ENCODE data around the gene CYP20A1.
A peak's percentile ranks its signal among the peaks of the same experiment; 100 is the strongest.

DNA sequence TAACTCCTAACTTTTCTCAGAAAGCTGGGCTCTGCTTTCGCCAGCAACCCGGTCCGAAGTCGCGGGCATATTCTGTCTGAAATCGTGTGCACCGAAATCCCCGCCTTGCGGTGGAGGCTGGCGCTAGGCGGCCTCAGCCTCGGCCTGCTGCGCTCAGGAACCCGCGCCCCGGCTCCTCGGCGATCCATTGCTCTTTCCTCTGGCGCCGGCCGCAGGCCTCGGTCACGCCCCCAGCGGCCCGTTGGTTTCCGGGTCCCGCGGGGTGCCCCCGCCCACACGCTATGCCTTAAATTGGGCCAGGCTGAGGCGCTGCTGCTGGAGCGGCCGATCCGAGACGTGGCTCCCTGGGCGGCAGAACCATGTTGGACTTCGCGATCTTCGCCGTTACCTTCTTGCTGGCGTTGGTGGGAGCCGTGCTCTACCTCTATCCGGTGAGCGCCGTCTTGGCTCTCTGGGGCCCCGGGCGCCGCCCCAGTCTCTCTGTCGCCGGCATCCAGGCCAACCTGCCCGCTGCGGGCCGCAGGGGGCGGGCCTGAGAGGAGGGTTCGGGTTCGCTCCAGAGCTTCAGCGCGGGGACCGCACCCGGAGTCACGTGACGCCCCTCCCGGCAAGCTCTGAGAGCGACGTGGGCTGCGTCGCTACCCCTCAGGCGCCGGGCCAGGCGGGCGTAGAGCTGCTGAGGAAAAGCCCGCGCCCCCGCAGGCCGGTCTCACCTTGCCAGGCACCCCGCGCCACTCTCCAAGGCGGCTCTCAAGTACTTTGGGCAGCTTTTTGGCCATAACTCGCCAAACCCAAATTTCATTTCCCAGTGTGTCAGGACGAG lies at the start of gene CYP20A1:
- TF ChIP-seq POLR2A (IDR thresholded peaks at IDR 0.05) (peak; percentile 38), POLR2AphosphoS5 (IDR thresholded peaks at IDR 0.05) (peak; percentile 87 to 91 (median 88))
- TF ChIP-seq, protein P1, sequence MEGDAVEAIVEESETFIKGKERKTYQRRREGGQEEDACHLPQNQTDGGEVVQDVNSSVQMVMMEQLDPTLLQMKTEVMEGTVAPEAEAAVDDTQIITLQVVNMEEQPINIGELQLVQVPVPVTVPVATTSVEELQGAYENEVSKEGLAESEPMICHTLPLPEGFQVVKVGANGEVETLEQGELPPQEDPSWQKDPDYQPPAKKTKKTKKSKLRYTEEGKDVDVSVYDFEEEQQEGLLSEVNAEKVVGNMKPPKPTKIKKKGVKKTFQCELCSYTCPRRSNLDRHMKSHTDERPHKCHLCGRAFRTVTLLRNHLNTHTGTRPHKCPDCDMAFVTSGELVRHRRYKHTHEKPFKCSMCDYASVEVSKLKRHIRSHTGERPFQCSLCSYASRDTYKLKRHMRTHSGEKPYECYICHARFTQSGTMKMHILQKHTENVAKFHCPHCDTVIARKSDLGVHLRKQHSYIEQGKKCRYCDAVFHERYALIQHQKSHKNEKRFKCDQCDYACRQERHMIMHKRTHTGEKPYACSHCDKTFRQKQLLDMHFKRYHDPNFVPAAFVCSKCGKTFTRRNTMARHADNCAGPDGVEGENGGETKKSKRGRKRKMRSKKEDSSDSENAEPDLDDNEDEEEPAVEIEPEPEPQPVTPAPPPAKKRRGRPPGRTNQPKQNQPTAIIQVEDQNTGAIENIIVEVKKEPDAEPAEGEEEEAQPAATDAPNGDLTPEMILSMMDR (IDR thresholded peaks at IDR 0.05) = peak; percentile 5 to 30 (median 28)

All from breast epithelium (tissue), 3 donors.